MCF 10A (cell line): ENCODE results near the gene GAS1. TPM values are rescaled to one million over a fixed set of nuclear protein-coding genes. Genes with fewer than 3 reads are reported as not detected.

ENCODE experiments used
- Bru-seq: library from RNA; stranded (reverse); fragments of 400-500 nt; gene quantifications from one replicate; lab custom pipeline; 2021; lab: Mats Ljungman, UMichigan
- BruChase-seq, 2 experiments: library from RNA; stranded (reverse); fragments of 400-500 nt; gene quantifications; one replicate each; lab custom pipeline; 2021; lab: Mats Ljungman, UMichigan
- BruUV-seq: library from RNA; stranded (reverse); fragments of 400-500 nt; replicated peaks from 2 replicates; lab custom pipeline; 2021; lab: Mats Ljungman, UMichigan
- CTCF ChIA-PET: fragments of 300-600 bp; sonication (Branson Sonifier 250); formaldehyde crosslinking; extraction: SDS; loops from one replicate; lab custom pipeline; 2021; ENCODE audit warnings: antibody characterized with exemption, inconsistent platforms; lab: Yijun Ruan, JAX
- POLR2A ChIA-PET: fragments of 300-600, 350-650 bp; sonication (Branson Sonifier 250); formaldehyde crosslinking; extraction: SDS; loops from one replicate; lab custom pipeline; 2020; ENCODE audit warnings: antibody characterized with exemption, inconsistent platforms; lab: Yijun Ruan, JAX
- DNase-seq: peaks from one replicate; pipeline ENCODE4 v3.0.0-alpha.2; 2018; ENCODE audit not compliant: unreplicated experiment
- H3K27ac Mint-ChIP-seq: one replicate; pipeline ENCODE4 v1.8.0; 2022; ENCODE audit warnings: mild to moderate bottlenecking, low read depth, mixed read lengths; ENCODE audit not compliant: unreplicated experiment
- H3K27me3 Mint-ChIP-seq: one replicate; pipeline ENCODE4 v1.8.0; 2022; ENCODE audit warnings: mixed read lengths; ENCODE audit not compliant: insufficient read depth, unreplicated experiment
- H3K36me3 Mint-ChIP-seq: one replicate; pipeline ENCODE4 v1.8.0; 2022; ENCODE audit warnings: mild to moderate bottlenecking, moderate library complexity, mixed read lengths; ENCODE audit not compliant: insufficient read depth, unreplicated experiment
- H3K4me1 Mint-ChIP-seq: one replicate; pipeline ENCODE4 v1.8.0; 2022; ENCODE audit warnings: mixed read lengths; ENCODE audit not compliant: insufficient read depth, unreplicated experiment
- H3K4me3 Mint-ChIP-seq: one replicate; pipeline ENCODE4 v1.8.0; 2022; ENCODE audit warnings: mild to moderate bottlenecking, moderate library complexity, mixed read lengths; ENCODE audit not compliant: unreplicated experiment
- H3K9me3 Mint-ChIP-seq: one replicate; pipeline ENCODE4 v1.8.0; 2022; ENCODE audit warnings: mixed read lengths; ENCODE audit not compliant: unreplicated experiment
- intact Hi-C: fragments of 100-400 bp; cut with micrococcal nuclease; formaldehyde crosslinking; loops from 2 replicates; pipeline ENCODE4 v1.14.1; 2022
- long read RNA-seq: library from polyadenylated mRNA; stranded (forward); transcript quantifications from one replicate; pipeline ENCODE4 v2.0.0, GENCODE V29; 2022
- total RNA-seq: library from RNA; stranded (reverse); gene quantifications from 2 replicates; pipeline ENCODE4 v1.2.3, GENCODE V29; 2022
- TF ChIP-seq, protein P1 (sequence below): fragments of 200-600 bp; IDR thresholded peaks from one replicate; pipeline ENCODE4 v1.8.0; 2022; ENCODE audit warnings: antibody characterized with exemption, mild to moderate bottlenecking; ENCODE audit not compliant: unreplicated experiment

GAS1 gene, protein sequence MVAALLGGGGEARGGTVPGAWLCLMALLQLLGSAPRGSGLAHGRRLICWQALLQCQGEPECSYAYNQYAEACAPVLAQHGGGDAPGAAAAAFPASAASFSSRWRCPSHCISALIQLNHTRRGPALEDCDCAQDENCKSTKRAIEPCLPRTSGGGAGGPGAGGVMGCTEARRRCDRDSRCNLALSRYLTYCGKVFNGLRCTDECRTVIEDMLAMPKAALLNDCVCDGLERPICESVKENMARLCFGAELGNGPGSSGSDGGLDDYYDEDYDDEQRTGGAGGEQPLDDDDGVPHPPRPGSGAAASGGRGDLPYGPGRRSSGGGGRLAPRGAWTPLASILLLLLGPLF
- total RNA-seq (11.0 and 11.4 TPM in 2 replicates), Bru-seq, nascent RNA (percentile 68 among the genes with signal in this experiment), BruChase-seq, experiment 1, labeled RNA remaining after a 6-hour chase (percentile 39 among the genes with signal in this experiment), BruChase-seq, experiment 2, labeled RNA remaining after a 2-hour chase (percentile 89 among the genes with signal in this experiment)
- long read RNA-seq, transcript GAS1-201 (1 exons, 2,827 nt), result major isoform, 11 of 11 reads
- long read RNA-seq, partial matches to known transcripts, result 0 of 11 reads
- long read RNA-seq, other reads (novel, unspliced or antisense), result 0 of 11 reads

DNA sequence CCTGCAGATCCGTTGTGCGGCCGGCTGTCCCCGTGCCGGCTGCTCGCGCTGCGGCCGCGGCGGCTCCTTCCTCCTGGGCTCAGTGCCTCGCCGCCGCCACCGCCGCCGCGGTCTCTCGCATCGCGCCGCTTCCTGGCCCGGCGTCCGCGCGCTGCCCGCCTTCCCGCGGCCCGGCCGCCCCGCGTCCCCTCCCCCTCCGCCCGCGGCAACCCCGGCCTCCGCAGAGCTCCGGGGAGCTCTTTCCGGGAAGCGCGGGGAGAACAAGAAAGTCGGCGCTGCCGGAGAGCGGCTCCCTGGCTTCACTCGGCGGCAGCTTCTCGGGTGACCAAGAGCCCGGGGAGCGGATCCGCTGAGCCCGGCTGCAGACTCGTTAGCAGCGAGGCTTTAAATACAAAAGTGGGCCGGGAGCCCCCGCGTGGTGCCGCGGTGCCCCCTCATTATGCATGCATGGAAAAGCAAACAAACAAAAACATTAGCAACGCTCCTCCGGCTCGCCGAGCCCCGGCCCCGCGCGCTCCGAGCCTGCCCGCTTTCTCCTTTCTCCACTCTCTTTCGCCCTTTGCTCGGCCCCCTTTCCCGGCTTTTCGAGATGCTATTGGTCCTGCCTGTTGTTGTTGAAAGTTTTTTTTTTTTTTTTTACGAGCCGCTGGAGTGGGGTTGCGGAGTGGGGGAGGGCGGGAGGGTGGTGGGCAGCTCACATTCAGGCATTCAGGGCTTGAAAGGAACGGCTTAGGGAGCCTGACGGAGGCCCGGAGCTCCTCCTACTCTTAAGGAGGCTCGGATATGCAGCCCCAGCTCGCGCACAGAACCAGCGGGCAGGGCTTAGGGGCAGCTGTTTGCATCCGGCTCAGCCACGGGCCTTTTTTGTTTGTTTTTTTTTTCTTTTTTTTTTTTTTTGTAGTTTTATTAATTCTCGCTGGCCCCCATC, at the start of gene GAS1:
Gene GAS1, minus strand, starts transcription at position 361 of the 928 bp plus-strand sequence. CDS start 727 bp downstream, outside the sequence.
- intact Hi-C loops, result loop anchor here (1.0 to 10.0 kb wide), 9 partner anchors 36 to 533 kb away; no protein-coding TSS in a partner anchor
- H3K27me3 Mint-ChIP-seq, result no peaks in the 10 kb centered on the region
- H3K27ac Mint-ChIP-seq, result peak within 1 kb of the TSS; percentile 91
- BruUV-seq, result no TSS peak
- H3K4me1 Mint-ChIP-seq, result peaks cover 6% of the 10 kb centered on the region
- TF ChIP-seq, protein P1, sequence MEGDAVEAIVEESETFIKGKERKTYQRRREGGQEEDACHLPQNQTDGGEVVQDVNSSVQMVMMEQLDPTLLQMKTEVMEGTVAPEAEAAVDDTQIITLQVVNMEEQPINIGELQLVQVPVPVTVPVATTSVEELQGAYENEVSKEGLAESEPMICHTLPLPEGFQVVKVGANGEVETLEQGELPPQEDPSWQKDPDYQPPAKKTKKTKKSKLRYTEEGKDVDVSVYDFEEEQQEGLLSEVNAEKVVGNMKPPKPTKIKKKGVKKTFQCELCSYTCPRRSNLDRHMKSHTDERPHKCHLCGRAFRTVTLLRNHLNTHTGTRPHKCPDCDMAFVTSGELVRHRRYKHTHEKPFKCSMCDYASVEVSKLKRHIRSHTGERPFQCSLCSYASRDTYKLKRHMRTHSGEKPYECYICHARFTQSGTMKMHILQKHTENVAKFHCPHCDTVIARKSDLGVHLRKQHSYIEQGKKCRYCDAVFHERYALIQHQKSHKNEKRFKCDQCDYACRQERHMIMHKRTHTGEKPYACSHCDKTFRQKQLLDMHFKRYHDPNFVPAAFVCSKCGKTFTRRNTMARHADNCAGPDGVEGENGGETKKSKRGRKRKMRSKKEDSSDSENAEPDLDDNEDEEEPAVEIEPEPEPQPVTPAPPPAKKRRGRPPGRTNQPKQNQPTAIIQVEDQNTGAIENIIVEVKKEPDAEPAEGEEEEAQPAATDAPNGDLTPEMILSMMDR, result no peak
- CTCF ChIA-PET, result interaction anchor here (0.6 to 3.1 kb wide), 28 partner anchors 9 to 577 kb away, joined by 3 to 30 read pairs (median 5); no protein-coding TSS in a partner anchor
- H3K9me3 Mint-ChIP-seq, result no peaks in the 10 kb centered on the region
- H3K36me3 Mint-ChIP-seq, result peaks cover 20% of the 10 kb centered on the region
- H3K4me3 Mint-ChIP-seq, result peak within 1 kb of the TSS; percentile 98
- peak; percentile 91 for DNase-seq
- POLR2A ChIA-PET, result interaction anchor here (0.6 to 6.7 kb wide), 41 partner anchors 9 to 595 kb away, joined by 3 to 174 read pairs (median 4); no protein-coding TSS in a partner anchor

DNA sequence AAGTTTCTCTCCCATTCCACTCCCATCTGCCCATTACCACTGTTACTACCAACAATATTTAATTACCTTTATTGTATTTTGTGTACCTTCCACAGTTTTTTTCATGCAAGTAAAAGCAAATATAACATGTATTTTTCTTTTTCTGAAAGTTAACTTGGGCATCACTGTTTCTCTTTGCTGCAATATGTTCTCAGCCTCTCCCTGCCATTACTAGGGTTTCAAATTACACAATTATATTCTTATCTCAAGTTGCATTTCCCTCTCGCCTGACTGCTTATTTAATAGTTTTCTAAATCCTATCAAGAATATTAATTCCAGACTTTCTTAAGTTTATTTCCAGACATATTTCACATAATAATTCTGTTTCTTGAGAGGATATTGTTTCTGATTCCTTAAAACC, 46.9 kb upstream of the GAS1 start:
- no peaks in the 10 kb centered on the region for H3K9me3 Mint-ChIP-seq
- DNase-seq, result no peak
- POLR2A ChIA-PET, result interaction anchor here (1.7 kb wide), 1 partner anchor 9 kb away, joined by 4 read pairs; no protein-coding TSS in a partner anchor
- TF ChIP-seq, protein P1, result no peak
- H3K27me3 Mint-ChIP-seq, result no peaks in the 10 kb centered on the region
- no peak overlapping the region for H3K27ac Mint-ChIP-seq
- peaks cover 17% of the 10 kb centered on the region for H3K4me1 Mint-ChIP-seq
- intact Hi-C loops, result no loop called here
- no peaks in the 10 kb centered on the region for H3K36me3 Mint-ChIP-seq
- H3K4me3 Mint-ChIP-seq, result no peak overlapping the region
- CTCF ChIA-PET, result interaction anchor here (0.6 to 1.2 kb wide), 3 partner anchors 44 to 363 kb away, joined by 3 read pairs; no protein-coding TSS in a partner anchor
- no TSS peak for BruUV-seq

DNA sequence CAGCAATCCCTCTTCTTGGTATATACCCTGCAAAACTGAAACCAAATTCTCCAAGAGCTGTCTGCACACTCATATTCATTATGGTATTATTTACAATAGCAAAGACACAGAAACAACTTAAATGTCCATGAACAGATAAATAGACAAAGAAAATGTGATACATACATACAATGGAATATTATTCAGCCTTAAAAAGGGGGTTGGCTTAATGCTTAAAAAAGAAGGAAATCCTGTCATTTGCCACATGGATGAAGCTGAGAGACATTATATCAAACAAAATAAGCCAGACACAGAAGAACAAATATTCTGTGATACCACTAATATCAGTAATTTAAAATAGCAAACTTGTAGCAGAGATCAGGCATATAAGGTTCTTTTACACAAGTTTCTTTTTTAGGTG, 46.5 kb upstream of the GAS1 start:
- H3K4me3 Mint-ChIP-seq, result no peak overlapping the region
- no peak for DNase-seq
- no TSS peak for BruUV-seq
- ChIA-PET CTCF (interaction anchor here (0.6 to 1.2 kb wide), 3 partner anchors 44 to 363 kb away, joined by 3 read pairs; no protein-coding TSS in a partner anchor), POLR2A (interaction anchor here (1.7 kb wide), 1 partner anchor 8 kb away, joined by 4 read pairs; no protein-coding TSS in a partner anchor)
- H3K27ac Mint-ChIP-seq, result no peak overlapping the region
- no peaks in the 10 kb centered on the region for H3K9me3 Mint-ChIP-seq
- no peaks in the 10 kb centered on the region for H3K36me3 Mint-ChIP-seq
- H3K27me3 Mint-ChIP-seq, result no peaks in the 10 kb centered on the region
- intact Hi-C loops, result no loop called here
- peaks cover 20% of the 10 kb centered on the region for H3K4me1 Mint-ChIP-seq
- TF ChIP-seq, protein P1, result no peak
